OCI-LY7 (cell line): ENCODE measurements around the gene RAD54L. TPM values are rescaled to one million over a fixed set of nuclear protein-coding genes. Genes with fewer than 3 reads are reported as not detected.
"Not testable (repeated sequence)": the region's sequence is repeated elsewhere in the genome, so short reads cannot be mapped to it uniquely, and the experiment has no call there.

Experiments used
- BruUV-seq: library from RNA; stranded (reverse); fragments of 400-500 nt; replicated peaks from 2 replicates; lab custom pipeline; 2021; lab: Mats Ljungman, UMichigan
- CTCF ChIA-PET: fragments of 300-600 bp; sonication (Branson Sonifier 250); formaldehyde crosslinking; loops from one replicate; lab custom pipeline; 2022; ENCODE audit warnings: antibody characterized with exemption; ENCODE audit not compliant: unreplicated experiment; lab: Charles Lee
- POLR2A ChIA-PET: fragments of 300-600 bp; sonication (Branson Sonifier 250); formaldehyde crosslinking; loops from one replicate; lab custom pipeline; 2022; ENCODE audit warnings: antibody characterized with exemption; lab: Charles Lee
- DNase-seq: peaks from one replicate; pipeline ENCODE4 v3.0.0-alpha.2; 2015; ENCODE audit warnings: low spot score
- H2AFZ ChIP-seq: fragments of 200-600 bp; sonication (generic), shearing (Covaris generic); 2 replicates; pipeline ENCODE4 v1.6.1; 2014; ENCODE audit warnings: mild to moderate bottlenecking, antibody characterized with exemption, low read length, moderate library complexity
- H3K27ac ChIP-seq: fragments of 200-600 bp; sonication (generic); 2 replicates; pipeline ENCODE4 v1.5.1; 2014; ENCODE audit warnings: mixed run types, low read depth, mild to moderate bottlenecking, moderate library complexity, low read length, inconsistent platforms; ENCODE audit not compliant: poor library complexity, severe bottlenecking
- H3K36me3 ChIP-seq: fragments of 200-600 bp; sonication (generic); 2 replicates; pipeline ENCODE4 v1.6.1; 2014; ENCODE audit warnings: mild to moderate bottlenecking, antibody characterized with exemption, low read length, moderate library complexity, mixed read lengths; ENCODE audit not compliant: insufficient read depth
- H3K4me1 ChIP-seq: fragments of 200-600 bp; sonication (generic); 2 replicates; pipeline ENCODE4 v1.5.1; 2014; ENCODE audit warnings: mild to moderate bottlenecking, low read length; ENCODE audit not compliant: insufficient read depth, poor library complexity, severe bottlenecking
- H3K4me2 ChIP-seq: fragments of 200-600 bp; sonication (generic); 2 replicates; pipeline ENCODE4 v1.6.1; 2014; ENCODE audit warnings: mild to moderate bottlenecking, low read length
- H3K4me3 ChIP-seq: fragments of 200-600 bp; sonication (generic); 2 replicates; pipeline ENCODE4 v1.5.1; 2014; ENCODE audit warnings: mild to moderate bottlenecking, low read depth, low read length; ENCODE audit not compliant: poor library complexity, severe bottlenecking
- H3K79me2 ChIP-seq: fragments of 200-600 bp; sonication (generic); 2 replicates; pipeline ENCODE4 v1.6.1; 2016; ENCODE audit warnings: low read depth, mild to moderate bottlenecking, low read length, moderate library complexity, mixed read lengths; ENCODE audit not compliant: insufficient read depth
- H3K9me2 ChIP-seq: fragments of 200-600 bp; sonication (generic); 2 replicates; pipeline ENCODE4 v1.6.1; 2016; ENCODE audit warnings: mild to moderate bottlenecking, low read length, mixed read lengths; ENCODE audit not compliant: insufficient read depth
- H3K9me3 ChIP-seq: fragments of 200-600 bp; sonication (generic); 2 replicates; pipeline ENCODE4 v1.6.1; 2014; ENCODE audit warnings: mild to moderate bottlenecking, mixed run types, low read length, mixed read lengths
- H4K20me1 ChIP-seq: fragments of 200-600 bp; sonication (generic); 2 replicates; pipeline ENCODE4 v1.6.1; 2014; ENCODE audit warnings: mild to moderate bottlenecking, antibody characterized with exemption, low read length, moderate library complexity, mixed read lengths; ENCODE audit not compliant: insufficient read depth
- EZH2phosphoT487 ChIP-seq: fragments of 200-600 bp; sonication (generic); IDR thresholded peaks from 2 replicates; pipeline ENCODE4 v1.6.1; 2018; ENCODE audit warnings: low read depth, borderline replicate concordance, mild to moderate bottlenecking, mixed run types, antibody characterized with exemption, low read length, moderate library complexity, mixed read lengths
- intact Hi-C: fragments of 100-400 bp; cut with micrococcal nuclease; formaldehyde crosslinking; loops from one replicate; pipeline ENCODE4 v1.10.0; 2022; ENCODE audit not compliant: unreplicated experiment
- total RNA-seq, 2 experiments: library from RNA; depleted of rRNA in 1 of 2; stranded (reverse); fragments of >200 nt in 1 of 2; shearing (Covaris generic) in 1 of 2; gene quantifications; 2 replicates each; pipeline ENCODE4 v1.2.3, GENCODE V29; 2014 to 2022
- TF ChIP-seq, protein P1 (sequence below): fragments of 200-600 bp; sonication (generic); conservative IDR thresholded peaks from 2 replicates; pipeline ENCODE4 v1.5.1; 2014; ENCODE audit warnings: mild to moderate bottlenecking, antibody characterized with exemption, low read length, moderate library complexity, mixed read lengths

Gene RAD54L
- total RNA-seq, 2 experiments from 2014 or later: 62.6 to 78.5 TPM

DNA sequence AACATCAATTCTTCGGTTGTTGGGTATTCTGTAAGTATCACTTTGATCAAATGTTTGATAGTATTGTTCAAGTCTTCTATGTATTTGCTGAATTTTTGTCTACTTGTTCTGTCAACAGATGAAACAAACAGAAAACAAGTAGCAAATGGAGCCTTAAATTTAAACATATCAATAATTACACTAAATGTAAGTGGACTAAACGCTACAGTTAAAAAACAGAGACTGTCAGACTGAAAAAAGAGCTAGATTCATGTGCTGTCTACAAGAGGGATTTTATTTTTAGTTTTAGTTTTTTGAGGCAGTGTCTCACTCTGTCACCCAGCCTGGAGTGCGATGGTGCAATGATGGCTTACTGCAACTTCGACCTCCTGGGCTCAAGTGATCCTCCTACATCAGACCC is 10.7 kb upstream of the RAD54L start:
- no TSS peak for BruUV-seq
- ChIA-PET POLR2A (interaction anchor here (1.3 kb wide), 1 partner anchor 56 kb away, joined by 3 read pairs; no protein-coding TSS in a partner anchor), CTCF (no interaction called here)
- peaks cover 11% of the 10 kb centered on the region; the same call in 1 of the 2 replicates for H3K9me3 ChIP-seq
- H3K27ac ChIP-seq: no peak overlapping the region
- intact Hi-C loops: no loop called here
- no peak for DNase-seq
- TF ChIP-seq EZH2phosphoT487: no peak
- TF ChIP-seq, protein P1, sequence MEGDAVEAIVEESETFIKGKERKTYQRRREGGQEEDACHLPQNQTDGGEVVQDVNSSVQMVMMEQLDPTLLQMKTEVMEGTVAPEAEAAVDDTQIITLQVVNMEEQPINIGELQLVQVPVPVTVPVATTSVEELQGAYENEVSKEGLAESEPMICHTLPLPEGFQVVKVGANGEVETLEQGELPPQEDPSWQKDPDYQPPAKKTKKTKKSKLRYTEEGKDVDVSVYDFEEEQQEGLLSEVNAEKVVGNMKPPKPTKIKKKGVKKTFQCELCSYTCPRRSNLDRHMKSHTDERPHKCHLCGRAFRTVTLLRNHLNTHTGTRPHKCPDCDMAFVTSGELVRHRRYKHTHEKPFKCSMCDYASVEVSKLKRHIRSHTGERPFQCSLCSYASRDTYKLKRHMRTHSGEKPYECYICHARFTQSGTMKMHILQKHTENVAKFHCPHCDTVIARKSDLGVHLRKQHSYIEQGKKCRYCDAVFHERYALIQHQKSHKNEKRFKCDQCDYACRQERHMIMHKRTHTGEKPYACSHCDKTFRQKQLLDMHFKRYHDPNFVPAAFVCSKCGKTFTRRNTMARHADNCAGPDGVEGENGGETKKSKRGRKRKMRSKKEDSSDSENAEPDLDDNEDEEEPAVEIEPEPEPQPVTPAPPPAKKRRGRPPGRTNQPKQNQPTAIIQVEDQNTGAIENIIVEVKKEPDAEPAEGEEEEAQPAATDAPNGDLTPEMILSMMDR: no peak
- H3K79me2 ChIP-seq: no peaks in the 10 kb centered on the region
- no peaks in the 10 kb centered on the region for H3K9me2 ChIP-seq
- no peaks in the 10 kb centered on the region for H3K36me3 ChIP-seq
- H4K20me1 ChIP-seq: no peaks in the 10 kb centered on the region
- no peak overlapping the region for H2AFZ ChIP-seq
- H3K4me1 ChIP-seq: no peaks in the 10 kb centered on the region
- no peak overlapping the region for H3K4me3 ChIP-seq
- no peak overlapping the region for H3K4me2 ChIP-seq

DNA sequence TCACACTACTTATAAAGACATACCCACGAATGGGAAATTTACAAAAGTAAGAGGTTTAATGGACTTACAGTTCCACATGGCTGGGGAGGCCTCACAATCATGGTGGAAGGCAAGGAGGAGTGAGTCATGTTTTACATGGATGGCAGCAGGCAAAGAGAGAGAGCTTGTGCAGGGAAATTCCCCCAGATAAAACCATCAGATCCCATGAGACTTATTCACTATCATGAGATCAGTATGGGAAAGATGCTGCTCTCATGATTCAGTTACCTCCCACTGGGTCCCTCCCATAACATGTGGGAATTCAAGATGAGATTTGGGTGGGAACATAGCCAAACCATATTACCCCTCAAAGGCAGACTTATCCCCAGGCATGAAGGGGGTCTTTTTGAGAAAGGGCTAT is 8.7 kb upstream of the RAD54L start:
- CTCF ChIA-PET, H3K79me2 ChIP-seq, H3K4me1 ChIP-seq, intact Hi-C loops, H3K27ac ChIP-seq, H3K4me2 ChIP-seq, H3K9me2 ChIP-seq, POLR2A ChIA-PET, BruUV-seq, H4K20me1 ChIP-seq, DNase-seq, H3K36me3 ChIP-seq, H2AFZ ChIP-seq, H3K4me3 ChIP-seq: not testable (repeated sequence)
- peaks cover 11% of the 10 kb centered on the region; the same call in 1 of the 2 replicates for H3K9me3 ChIP-seq

DNA sequence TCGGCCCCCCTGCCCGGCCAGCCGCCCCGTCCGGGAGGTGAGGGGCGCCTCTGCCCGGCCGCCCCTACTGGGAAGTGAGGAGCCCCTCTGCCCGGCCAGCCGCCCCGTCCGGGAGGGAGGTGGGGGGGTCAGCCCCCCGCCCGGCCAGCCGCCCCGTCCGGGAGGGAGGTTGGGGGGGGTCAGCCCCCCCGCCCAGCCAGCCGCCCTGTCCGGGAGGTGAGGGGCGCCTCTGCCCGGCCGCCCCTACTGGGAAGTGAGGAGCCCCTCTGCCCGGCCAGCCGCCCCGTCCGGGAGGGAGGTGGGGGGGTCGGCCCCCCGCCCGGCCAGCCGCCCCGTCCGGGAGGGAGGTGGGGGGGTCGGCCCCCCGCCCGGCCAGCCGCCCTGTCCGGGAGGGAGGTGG is 5.8 kb upstream of the RAD54L start:
- H3K4me2 ChIP-seq, CTCF ChIA-PET, POLR2A ChIA-PET, H3K79me2 ChIP-seq, H2AFZ ChIP-seq, intact Hi-C loops, H3K36me3 ChIP-seq, H4K20me1 ChIP-seq, H3K9me2 ChIP-seq, H3K27ac ChIP-seq, DNase-seq, H3K4me3 ChIP-seq, H3K9me3 ChIP-seq, BruUV-seq: not testable (repeated sequence)
- peaks cover 14% of the 10 kb centered on the region for H3K4me1 ChIP-seq

DNA sequence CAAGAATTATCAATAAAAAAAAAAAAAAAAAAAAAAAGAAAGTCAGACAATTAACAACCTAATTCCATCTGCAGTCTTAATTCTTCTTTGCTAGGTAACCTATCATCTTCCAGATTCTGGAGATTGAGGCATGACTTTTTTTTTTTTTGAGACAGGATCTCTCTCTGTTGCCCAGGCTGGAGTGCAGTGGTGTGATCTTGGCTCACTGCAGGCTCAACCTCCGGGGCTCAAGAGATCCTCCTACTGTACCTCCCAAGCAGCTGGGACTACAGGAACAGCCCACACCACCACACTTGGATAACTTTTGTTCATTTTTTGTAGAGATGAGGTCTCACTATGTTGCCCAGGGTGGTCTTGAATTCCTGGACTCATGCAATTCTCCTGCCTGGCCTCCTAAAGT is 4.6 kb upstream of the RAD54L start:
- BruUV-seq: no TSS peak
- CTCF ChIA-PET: no interaction called here

DNA sequence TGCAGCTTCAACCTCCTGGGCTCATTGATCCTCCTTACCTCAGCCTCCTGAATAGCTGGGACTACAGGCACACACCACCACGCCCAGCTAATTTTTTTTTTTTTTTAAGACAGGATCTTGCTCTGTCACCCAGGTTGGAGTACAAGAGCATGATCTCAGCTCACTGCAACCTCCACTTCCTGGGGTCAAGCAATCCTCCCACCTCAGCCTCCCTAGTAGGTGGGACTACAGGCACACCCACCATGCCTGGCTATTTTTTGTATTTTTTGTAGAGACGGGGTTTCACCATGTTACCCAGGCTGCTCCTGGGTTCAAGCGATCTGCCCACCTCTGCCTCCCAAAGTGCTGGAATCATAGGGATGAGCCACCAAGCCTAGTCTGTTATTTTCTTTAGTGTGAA is 3.7 kb upstream of the RAD54L start:
- H3K9me2 ChIP-seq: not testable (repeated sequence)

More for the DNA sequence above, 4.6 kb upstream of the RAD54L start:
- H3K4me3 ChIP-seq: no peak overlapping the region
- TF ChIP-seq, protein P1: no peak
- no peak for TF ChIP-seq EZH2phosphoT487
- H3K79me2 ChIP-seq: peaks cover 2% of the 10 kb centered on the region; the same call in 1 of the 2 replicates
- no peak overlapping the region for H3K27ac ChIP-seq
- intact Hi-C loops: no loop called here
- no peak overlapping the region for H2AFZ ChIP-seq
- H3K9me3 ChIP-seq: no peaks in the 10 kb centered on the region
- H3K4me1 ChIP-seq: peaks cover 17% of the 10 kb centered on the region
- H3K9me2 ChIP-seq: no peaks in the 10 kb centered on the region
- no peaks in the 10 kb centered on the region for H3K36me3 ChIP-seq
- POLR2A ChIA-PET: no interaction called here
- no peak for DNase-seq
- no peaks in the 10 kb centered on the region for H4K20me1 ChIP-seq
- H3K4me2 ChIP-seq: no peak overlapping the region

More for the DNA sequence above, 3.7 kb upstream of the RAD54L start:
- intact Hi-C loops, DNase-seq, H3K4me3 ChIP-seq, H2AFZ ChIP-seq, H4K20me1 ChIP-seq, H3K27ac ChIP-seq, H3K36me3 ChIP-seq, BruUV-seq, H3K9me3 ChIP-seq, H3K4me2 ChIP-seq: not testable (repeated sequence)
- CTCF ChIA-PET: interaction anchor here (0.6 to 1.7 kb wide), 2 partner anchors 77 to 264 kb away, joined by 3 to 4 read pairs; no protein-coding TSS in a partner anchor
- Histone ChIP-seq H3K79me2 (peaks cover 11% of the 10 kb centered on the region), H3K4me1 (peaks cover 22% of the 10 kb centered on the region)
- POLR2A ChIA-PET: interaction anchor here (0.7 to 1.6 kb wide), 3 partner anchors 9 to 910 kb away, joined by 3 to 7 read pairs (median 5); no protein-coding TSS in a partner anchor
